Measurements from ENCODE around the gene SMIM10.
"Not testable (repeated sequence)": the region's sequence is repeated elsewhere in the genome, so short reads cannot be mapped to it uniquely, and the experiment has no call there.

Gene SMIM10

DNA sequence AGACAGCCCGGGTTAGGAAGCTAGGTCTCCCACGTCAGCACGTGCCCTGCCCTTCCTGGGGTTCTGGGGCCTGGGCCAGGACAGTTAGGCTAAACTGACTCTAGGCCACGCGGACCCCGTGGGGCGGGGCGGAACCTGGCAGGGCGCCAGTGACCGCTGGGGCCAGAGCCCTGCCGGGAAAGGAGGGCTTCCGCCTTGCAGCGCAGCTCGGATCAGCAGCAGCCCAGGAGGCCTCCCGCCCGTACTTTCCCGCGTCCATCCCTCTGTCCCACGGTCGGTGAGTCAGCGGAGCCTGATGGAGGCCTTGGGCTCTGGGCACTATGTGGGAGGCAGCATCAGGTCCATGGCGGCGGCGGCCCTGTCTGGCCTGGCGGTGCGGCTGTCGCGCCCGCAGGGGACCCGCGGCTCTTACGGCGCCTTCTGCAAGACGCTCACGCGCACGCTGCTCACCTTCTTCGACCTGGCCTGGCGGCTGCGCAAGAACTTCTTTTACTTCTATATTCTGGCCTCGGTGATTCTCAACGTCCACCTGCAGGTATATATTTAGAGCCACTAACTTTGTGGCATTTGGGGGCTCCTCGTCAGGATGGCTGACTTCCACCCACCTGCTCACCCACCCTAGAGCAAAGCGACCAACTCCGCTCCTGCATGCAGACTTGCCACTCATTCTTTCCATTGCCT lies at the start of gene SMIM10:
TSS of gene SMIM10 (plus strand) at position 191 of the 681 bp plus-strand sequence. CDS start at position 296, 105 bp downstream.
- DNase-seq = no peak

DNA sequence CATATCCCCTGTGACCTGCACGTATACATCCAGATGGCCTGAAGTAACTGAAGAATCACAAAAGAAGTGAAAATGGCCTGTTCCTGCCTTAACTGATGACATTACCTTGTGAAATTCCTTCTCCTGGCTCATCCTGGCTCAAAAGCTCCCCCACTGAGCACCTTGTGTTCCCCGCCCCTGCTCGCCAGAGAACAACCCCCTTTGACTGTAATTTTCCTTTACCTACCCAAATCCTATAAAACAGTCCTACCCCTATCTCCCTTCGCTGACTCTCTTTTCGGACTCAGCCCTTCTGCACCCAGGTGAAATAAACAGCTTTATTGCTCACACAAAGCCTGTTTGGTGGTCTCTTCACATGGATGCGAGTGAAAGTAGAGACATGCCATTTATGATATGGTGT lies 44.4 kb upstream of the SMIM10 start:
- not testable (repeated sequence) for DNase-seq

DNA sequence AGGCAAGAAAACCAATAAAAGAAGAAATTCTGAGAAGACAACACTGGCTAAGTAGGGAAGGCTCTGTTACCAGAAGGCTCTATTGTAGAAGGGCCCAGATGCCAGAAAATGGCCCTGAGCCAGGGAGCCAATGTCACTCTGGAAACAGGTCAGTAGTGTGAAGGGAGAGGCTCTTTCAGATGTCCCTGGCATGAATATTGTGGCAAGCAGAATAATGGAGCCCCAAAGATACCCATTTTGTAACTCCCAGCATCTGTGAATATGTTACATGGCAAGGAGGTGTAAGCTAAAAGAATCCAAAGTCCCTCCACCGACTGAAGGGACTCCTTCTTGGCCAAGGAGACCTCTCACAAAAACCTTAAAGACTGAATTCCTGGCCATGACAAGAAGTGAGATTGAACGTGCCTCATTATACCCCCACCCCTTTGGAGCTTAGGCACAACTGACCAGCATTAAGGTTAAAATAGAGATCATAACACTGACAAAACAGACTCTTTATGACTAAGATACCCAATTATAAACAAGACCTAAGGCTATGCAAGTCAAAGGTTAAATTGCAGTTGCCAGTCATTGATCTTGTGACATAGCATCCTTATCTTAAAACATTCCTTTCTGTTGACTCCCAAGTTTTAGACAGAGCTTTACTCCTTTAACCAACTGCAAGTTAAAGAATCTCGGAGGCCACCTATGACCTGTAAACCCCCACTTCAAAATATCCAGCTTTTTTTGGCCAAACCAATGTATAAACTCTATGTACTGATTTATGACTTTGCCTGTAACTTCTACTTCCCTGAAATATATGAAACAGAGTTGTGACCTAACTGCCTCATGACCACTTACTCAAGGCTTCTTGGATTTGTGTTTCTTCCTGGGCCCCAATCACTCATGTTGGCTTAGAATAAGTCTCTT lies 42.2 kb upstream of the SMIM10 start:
- no peak for DNase-seq

DNA sequence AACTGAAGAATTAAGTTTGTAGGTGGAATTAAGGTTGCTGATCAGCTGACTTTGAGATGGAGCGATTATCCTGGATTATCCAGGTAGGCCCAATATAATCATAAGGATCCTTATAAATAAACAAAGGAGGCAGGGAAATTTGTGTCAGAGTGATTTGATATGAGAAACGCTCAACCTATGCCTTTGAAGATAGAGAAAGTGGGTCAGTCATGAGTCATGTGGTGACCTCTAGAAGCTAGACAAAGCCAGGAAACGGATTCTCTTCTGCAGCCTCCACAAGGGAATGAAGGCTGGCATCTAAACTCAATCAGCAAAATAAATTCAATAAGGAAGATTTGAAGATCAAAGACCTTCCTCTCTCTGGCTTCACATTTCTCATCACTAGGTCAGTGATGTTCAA lies 41.5 kb upstream of the SMIM10 start:
- no peak for DNase-seq

DNA sequence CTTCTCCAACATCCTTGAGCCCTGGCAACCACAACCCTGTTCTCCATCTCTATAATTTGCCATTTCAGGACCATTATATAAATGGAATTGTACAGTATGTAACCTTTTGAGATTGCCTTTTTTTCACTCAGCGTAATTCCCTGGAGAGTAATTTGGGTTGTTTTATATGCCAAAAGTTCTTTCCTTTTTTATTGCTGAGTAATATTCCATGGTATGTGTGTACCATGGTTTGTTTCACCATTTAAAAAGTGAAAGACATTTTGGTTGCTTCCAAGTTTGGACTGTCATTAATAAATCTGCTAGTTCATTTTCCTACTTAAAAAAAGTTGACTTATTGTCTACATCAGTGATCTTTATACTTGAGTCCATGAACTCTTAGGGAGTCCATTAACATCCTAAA lies 33.0 kb upstream of the SMIM10 start:
- DNase-seq = no peak

DNA sequence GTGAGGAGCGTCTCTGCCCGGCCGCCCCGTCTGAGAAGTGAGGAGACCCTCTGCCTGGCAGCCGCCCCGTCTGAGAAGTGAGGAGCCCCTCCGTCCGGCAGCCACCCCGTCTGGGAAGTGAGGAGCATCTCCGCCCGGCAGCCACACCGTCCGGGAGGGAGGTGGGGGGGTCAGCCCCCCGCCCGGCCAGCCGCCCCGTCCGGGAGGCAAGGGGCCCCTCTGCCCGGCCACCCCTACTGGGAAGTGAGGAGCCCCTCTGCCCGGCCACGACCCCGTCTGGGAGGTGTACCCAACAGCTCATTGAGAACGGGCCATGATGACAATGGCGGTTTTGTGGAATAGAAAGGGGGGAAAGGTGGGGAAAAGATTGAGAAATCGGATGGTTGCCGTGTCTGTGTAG lies 30.4 kb upstream of the SMIM10 start:
- DNase-seq = not testable (repeated sequence)

DNA sequence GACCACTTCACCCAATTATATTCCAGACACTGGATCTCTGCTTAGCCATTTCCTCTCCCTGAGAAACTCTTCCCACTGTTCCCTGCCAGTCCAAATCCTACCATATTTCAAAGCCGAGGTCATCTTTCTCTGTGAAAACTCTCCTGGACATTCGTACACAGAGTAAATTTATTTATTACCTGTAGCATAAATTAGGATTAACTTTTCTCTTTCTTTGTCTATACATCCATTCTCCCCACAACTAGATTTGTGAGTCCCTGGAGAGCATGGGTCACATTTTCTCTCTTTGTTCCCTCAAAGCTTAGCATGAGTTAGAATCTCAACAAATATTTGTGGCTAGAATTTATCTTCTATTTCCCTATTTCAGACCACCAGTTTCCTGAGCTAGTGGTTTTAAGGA lies 27.8 kb upstream of the SMIM10 start:
- DNase-seq = no peak

DNA sequence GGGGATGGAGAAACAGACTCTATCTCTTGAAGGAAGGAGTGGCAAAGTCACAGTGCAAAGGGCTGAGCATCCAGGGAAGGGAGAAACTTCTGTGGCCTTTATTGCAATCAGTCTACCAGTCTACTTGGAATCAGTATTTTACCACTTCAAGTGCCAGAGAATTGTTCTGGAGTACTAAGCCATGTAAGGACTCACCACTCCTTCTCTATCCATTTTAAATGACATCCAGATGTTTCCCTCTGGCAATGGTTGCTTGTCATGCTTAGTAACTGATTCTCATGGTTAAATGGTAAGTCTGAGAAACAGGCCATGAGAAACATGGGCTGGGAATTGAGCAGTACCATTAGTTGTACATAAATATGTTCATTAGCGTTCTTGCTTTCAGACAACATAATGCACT lies 21.1 kb upstream of the SMIM10 start:
- no peak for DNase-seq

DNA sequence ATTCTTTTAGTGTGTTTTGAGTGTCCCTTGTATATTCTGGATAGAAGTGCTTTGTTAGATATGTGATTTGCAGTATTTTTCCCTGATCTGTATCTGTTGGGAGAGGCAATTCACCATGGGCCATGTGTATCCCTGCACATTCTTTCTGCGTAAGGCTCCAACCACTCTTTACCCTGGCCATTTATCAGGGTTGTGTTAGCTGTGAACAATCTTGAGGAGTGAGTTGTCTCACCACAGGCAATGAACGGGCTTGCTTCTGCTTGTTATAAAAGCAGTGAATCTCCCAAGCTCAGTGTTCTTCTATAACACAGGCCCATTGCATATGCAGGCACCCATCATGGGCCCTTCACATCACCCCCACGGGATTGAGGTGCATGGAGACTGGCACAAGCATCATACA lies 18.9 kb upstream of the SMIM10 start:
- DNase-seq = no peak

DNA sequence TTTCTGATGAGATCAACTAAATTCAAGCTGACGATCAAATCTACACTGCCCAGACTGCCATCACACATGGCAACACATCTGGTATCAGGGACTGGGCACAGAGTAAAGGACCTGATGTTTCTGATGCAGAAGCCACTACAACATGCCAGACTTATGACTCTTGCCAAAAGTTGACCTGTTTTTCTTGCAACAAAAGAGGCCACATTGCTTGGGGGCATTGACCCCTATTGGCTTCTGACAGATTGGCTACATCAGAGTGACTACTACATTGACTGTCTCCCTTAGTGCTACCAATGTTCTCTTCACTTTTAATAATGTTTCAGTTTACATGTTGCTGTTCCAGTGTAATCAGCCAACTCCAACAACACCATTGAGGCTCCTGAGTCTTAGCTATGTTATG lies 15.3 kb upstream of the SMIM10 start:
- DNase-seq = no peak

DNA sequence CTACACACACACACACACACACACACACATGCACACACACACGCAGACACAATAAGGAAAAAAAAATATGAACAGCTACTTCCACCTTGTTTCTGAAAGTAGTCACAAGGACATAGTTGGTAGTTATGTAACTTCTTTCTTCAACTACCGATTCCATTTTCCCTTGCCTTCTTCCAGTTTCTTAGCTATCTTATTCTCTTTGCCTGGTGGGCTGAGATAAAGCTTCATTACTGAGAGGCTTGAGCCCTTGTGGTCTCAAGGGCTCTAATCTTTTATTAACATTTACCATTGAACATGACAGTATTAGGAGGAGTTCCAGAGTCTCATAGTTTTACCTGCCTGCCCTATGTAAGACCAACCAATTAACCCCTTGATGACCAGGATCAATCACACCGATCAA lies 8.9 kb upstream of the SMIM10 start:
- DNase-seq = no peak

DNA sequence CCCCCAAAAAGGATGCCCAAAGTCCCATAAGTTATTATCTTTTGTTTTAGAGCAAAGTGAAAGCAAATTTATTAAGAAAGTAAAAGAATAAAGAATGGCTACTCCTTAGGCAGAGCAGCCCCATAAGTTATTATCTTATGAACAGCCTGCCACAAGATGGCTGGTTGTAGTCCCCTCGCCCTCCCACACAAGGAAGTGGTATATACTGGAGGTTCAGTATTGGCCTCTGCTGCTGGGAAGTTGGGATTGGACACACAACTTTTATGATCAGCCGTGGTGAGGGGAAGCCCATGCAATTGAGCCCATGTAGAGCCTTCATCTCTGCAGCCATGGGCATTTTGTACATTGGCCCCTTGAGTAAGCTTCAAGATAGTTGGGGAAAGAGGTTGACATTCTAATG lies 8.0 kb upstream of the SMIM10 start:
- DNase-seq = no peak

DNA sequence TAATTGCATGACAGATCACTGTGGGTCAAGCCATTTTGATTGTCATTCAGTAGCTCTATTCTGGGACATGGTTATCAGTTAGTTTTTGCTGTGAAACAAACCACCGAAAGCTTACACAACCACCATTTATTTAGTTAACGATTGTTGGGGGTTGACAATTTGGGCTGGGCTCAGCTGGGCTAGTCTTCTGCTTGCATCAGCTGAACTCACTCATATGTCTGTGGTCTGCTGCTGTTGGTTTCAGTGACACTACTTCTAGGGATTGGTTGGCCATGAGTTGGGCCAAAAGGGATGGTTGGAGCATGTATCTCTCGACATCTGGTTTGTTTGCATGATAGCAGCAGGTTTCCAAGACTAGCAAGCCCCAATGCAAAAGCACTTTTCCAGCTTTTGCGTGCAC lies 5.3 kb upstream of the SMIM10 start:
- no peak for DNase-seq

DNA sequence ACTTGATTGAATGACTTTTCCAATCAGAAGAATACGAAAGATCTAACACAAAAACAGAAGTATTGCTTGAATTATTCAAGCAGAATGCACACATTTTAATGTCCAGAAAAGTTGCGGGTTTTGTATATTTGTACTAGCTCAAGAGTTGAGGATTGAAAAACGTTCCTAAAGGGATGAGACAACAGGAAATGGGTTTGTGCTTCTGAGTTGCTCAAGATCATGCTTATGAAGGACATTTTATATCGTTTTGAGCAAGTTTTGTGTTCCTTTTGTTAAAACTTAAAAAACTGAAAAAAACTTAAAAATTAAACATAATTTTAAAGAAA lies 353 bp upstream of the SMIM10 start:
- no peak for DNase-seq

DNA sequence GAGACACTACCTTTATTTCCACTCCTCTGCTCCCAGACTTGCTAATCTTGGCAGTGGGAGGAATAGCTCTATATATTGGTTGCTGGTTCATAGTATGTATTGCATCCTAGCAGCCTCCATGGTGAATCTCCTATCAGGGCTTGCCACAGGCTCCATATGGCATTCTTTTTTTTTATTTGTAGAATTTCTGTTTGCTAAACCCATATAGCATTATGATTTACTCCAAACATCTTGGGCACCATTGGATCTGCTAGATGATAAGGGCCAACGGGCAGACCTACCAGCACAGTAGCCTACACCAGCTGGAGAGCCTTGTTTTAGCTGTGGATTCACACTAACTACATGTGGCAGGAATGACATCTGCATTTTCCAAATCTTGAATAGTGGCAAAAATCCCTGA lies 6.9 kb downstream of the SMIM10 start:
- no peak for DNase-seq

DNA sequence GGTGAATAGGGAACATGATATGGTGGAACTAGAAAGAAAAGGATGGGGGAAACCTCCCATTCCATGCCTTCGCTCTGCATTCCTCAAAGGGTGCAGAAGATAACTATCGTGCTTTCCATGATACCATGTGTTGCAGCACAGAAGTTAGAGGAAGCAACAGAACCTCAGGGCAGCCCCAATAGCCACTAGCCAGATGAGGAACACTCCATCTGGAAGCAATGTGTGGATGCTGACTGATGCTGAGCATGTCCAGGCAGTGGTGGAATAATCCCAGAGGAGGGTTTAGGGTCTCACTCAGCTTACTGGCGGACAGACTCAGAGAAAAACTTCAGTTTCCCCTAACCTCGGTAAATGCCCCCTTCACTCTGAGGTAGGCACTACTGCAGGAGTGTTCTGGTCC lies 7.5 kb downstream of the SMIM10 start:
- no peak for DNase-seq

DNA sequence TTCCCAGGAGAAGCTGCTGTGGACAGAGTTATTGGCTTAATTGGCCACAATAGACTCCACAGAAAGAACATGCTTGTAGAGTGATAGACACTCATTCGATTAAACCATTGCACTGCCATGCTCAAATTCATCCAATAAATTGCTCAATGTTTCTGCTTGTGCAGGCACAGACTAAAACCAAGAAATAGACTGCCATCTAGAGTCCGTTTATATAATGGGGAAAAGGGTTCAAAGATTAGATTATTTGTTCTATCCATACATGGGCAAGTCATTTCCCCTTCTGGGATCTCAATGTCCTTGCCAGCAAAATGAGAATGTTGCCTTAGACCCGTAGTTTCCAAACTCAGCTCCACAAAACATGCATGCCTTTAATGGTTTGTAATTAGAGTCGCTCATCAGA lies 8.7 kb downstream of the SMIM10 start:
- DNase-seq = no peak

DNA sequence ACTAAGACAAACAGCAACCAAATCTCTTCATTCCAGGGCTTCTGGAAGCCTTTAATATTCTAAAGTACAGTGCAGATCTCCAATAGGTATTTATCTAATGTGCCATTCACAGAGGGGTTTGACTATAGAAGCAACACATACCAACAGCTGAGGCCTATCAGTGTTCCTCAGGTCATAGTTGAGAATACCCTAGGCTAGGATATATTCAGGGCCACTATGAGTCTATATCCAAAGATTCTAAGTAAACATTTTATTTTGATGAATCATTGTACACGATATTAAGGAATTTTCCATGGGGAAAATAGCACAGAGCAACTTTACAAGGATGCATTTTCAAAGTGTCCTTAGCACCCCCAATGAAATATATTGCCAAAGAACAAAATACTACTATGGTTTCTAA lies 9.7 kb downstream of the SMIM10 start:
- no peak for DNase-seq

DNA sequence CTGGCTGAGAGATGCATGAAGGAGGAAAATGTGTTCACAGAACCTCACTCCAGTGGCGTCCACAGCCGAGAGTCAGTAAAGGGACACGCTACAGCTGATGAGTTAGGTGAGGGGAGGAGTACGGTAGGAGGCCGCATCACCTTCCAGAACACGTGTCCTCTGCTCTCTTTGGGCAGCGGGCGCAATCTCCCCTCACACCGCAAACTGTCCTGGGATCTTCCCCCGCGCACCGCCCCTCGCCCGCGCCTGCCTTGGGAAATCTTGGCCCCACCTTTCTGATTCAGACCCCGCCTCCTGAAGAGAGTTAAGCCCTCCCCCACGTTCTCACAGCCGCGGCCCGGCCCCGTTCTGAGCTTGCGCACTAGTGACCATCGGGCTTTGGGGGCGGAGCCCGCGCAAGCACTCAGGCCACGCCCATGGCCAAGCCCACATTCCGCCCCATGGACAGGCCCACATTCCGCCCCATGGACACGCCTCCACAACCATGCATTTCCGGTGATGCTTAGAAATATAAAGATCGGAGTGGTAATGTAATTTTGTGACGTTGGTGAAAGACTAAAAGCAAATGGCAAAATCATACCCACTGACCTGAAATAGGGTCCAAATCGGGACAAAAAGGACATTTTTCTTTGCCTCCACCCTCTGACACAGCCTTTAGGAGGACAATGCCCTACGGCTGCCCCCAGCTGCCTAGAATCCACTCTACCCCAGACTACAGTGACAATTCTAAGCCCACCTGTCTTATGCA lies 13.3 kb downstream of the SMIM10 start:
- DNase-seq = peak; percentile 68

DNA sequence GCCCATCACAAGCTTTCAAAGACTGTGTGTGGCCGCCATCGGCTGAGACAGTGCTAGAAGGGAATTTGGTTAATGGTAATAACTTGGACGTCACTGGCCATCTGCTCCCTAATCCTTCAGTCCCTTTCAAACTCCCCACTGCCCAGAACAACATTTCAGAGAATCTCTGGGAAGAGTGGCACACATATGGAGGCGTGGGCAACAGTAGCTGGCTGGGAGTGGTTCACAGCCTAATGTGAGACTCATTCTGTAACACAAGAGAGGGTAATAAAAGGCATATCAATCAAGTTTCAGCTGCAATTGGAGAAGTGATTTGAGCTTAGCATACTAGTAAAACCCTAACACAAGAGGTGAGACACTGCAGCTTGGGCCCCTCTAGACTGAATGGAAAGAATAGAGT lies 15.4 kb downstream of the SMIM10 start:
- DNase-seq = no peak

DNA sequence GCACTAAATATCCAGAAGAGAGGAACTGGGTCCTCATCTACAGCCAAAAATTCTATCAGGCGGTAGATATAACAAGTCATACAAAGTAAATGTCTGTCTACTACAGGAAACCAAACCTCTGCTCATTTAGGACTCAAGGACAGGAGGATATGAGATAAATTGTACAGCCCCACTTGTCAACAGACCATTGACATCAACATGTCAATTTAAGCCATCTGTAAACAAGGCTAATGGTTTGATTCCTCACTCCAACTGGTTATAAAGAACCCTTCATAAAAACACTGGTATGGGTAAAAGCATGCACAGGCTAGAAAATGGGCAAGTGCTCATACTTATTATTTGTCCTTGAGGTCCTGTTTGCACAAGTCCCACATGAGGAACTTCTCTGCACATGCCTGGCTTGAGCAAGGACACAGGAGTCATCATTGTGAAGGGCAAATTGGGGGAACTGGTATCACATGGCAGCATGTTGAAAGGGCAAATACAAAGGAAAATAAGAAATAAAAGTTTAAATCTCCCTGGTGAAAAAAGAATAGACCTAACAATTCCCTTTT lies 18.3 kb downstream of the SMIM10 start:
- DNase-seq = no peak

DNA sequence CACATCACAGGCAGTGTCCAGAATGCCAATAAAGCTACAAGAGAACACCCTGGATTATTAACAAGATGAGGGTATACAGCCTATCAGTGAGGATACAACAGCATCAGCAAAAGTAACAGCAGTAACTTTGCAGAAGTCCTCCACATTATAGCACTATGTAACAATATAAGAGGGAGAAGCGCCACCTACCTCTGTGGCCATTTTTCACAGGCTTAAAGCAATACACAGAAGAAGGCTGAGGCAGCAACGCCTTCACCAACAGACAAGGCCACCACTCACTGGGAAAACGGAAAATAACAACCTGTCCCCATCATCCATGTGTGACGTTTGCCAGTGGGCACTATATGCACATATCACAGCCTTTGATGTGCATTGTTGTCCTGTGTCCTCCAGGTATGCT lies 19.0 kb downstream of the SMIM10 start:
- DNase-seq = no peak

DNA sequence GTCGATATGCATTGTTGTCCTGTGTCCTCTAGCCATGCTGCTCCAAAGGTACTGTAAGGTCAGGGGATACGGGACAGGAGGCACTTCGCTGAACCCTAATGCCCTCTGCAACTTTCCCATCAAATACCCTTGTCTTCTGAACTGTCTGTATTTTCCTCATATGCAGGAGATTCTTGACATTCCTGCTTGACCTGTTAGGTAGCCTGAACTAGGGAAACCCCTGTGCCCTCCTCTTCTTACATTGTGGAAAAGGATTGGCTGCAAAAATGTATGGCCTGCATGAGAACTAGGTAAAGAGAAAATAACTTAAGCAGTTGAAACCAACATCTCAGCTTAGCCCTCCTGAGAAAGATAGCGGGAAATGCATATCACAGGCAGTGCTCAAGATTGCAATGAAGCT lies 20.1 kb downstream of the SMIM10 start:
- no peak for DNase-seq
